ENCODE measurements around the gene FADS6. TPM values are rescaled to one million over a fixed set of nuclear protein-coding genes. Genes with fewer than 3 reads are reported as not detected.

The FADS6 gene
- total and polyA plus RNA-seq, 10 of the 15 experiments (the other 5 are each of a cell fraction or from before 2014, with no cell fraction given) = not detected

DNA sequence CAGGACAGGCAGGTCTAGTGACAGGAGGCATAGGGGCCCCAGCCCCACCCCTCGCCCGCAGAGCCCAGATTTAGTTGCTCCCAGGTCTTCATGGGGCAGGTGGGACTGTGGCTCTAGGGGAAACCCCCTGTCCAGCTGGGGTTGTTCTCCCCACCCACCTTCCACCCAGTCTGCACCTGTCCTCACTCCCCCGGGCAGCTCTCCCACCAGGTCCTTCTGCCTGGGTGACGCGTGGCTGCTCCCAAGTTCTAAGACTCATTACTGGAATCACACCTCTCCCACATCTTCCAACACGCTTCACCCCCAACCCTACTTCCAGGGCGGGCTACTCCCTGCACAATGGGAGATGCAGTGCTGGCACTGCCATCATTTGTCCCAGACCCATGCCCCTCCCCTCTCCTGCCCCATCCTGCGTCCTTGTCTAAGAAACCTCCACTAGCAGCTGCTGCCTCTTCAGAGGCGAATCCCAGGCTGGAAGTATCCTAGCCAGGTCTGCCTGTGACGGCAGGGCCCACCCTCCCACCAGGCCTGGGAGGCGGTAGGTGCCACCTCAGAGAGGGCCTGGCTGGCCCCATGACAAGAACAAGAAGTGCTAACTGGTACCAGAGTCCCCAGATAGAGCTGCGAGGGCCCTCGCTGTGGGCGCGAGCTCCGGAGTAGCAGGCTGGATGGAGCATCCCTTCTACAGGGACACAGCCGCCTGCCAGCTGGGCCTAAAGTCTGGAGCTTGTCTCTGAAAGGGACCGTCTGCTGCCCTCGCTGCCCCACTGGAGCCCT, 56.6 kb downstream of the FADS6 start:
- BruUV-seq (replicated peaks) = no TSS peak
- SMC1A ChIA-PET (ENCODE audit: uncharacterized antibody, unreplicated experiment) = no interaction called here
- no peak for FAIRE-seq
- CTCF ChIA-PET = interaction anchor here (0.9 kb wide), 1 partner anchor 46 kb away, joined by 3 read pairs; no protein-coding TSS in a partner anchor
- intact Hi-C loops (cut with micrococcal nuclease; ENCODE audit: unreplicated experiment) = no loop called here
- no peak overlapping the region for H2AFZ ChIP-seq (ENCODE audit: control insufficient read depth, low read depth, low read length)
- TF ChIP-seq SREBF1 (IDR thresholded peaks at IDR 0.05; ENCODE audit: low read length) (no peak), STAT1 (conservative IDR thresholded peaks at IDR 0.05) (no peak), CBX5 (IDR thresholded peaks at IDR 0.05; ENCODE audit: low read depth) (no peak), RELA (IDR thresholded peaks at IDR 0.05; ENCODE audit: borderline replicate concordance, partially characterized antibody) (no peak), NFXL1 (IDR thresholded peaks at IDR 0.05; ENCODE audit: borderline replicate concordance) (no peak), NFIC (IDR thresholded peaks at IDR 0.05; ENCODE audit: low read depth, low read length) (no peak), TCF7 (IDR thresholded peaks at IDR 0.05; ENCODE audit: borderline replicate concordance) (no peak), ETV6 (conservative IDR thresholded peaks at IDR 0.05 in 1 of 2, IDR thresholded peaks at IDR 0.05 in 1 of 2; ENCODE audit: borderline replicate concordance in 1 of 2, low read depth in 1 of 2) (no peak), POLR2A (IDR thresholded peaks at IDR 0.05; ENCODE audit: low read depth, low read length) (no peak), ZNF622 (IDR thresholded peaks at IDR 0.05) (no peak)
- TF ChIP-seq, protein P1, sequence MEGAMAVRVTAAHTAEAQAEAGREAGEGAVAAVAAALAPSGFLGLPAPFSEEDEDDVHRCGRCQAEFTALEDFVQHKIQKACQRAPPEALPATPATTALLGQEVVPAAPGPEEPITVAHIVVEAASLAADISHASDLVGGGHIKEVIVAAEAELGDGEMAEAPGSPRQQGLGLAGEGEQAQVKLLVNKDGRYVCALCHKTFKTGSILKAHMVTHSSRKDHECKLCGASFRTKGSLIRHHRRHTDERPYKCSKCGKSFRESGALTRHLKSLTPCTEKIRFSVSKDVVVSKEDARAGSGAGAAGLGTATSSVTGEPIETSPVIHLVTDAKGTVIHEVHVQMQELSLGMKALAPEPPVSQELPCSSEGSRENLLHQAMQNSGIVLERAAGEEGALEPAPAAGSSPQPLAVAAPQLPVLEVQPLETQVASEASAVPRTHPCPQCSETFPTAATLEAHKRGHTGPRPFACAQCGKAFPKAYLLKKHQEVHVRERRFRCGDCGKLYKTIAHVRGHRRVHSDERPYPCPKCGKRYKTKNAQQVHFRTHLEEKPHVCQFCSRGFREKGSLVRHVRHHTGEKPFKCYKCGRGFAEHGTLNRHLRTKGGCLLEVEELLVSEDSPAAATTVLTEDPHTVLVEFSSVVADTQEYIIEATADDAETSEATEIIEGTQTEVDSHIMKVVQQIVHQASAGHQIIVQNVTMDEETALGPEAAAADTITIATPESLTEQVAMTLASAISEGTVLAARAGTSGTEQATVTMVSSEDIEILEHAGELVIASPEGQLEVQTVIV (IDR thresholded peaks at IDR 0.05; ENCODE audit: borderline replicate concordance, partially characterized antibody) = no peak
- TF ChIP-seq, protein P2, sequence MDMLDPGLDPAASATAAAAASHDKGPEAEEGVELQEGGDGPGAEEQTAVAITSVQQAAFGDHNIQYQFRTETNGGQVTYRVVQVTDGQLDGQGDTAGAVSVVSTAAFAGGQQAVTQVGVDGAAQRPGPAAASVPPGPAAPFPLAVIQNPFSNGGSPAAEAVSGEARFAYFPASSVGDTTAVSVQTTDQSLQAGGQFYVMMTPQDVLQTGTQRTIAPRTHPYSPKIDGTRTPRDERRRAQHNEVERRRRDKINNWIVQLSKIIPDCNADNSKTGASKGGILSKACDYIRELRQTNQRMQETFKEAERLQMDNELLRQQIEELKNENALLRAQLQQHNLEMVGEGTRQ (IDR thresholded peaks at IDR 0.05; ENCODE audit: borderline replicate concordance, low read depth, low read length) = no peak
- no peak for ATAC-seq
- no peak overlapping the region for H3K4me3 ChIP-seq
- no peaks in the 10 kb centered on the region for H4K20me1 ChIP-seq (ENCODE audit: control insufficient read depth, insufficient read depth)
- peaks cover 0 to 3% of the 10 kb centered on the region in 2 experiments; a peak in 1 of 4 replicates for H3K36me3 ChIP-seq (ENCODE audit: control insufficient read depth in 2 of 2, insufficient read depth in 2 of 2, low read length in 1 of 2)
- POLR2A ChIA-PET = no interaction called here
- RAD21 ChIA-PET (ENCODE audit: unreplicated experiment) = no interaction called here
- H3K9ac ChIP-seq (ENCODE audit: control insufficient read depth, insufficient read depth, low read length) = no peak overlapping the region
- 94% methylated on average over 17 of the region's 19 CpGs for WGBS (ENCODE audit: insufficient coverage, insufficient replicate concordance, low lambda C conversion rate, missing lambda C conversion rate)
- in situ Hi-C loops (cut with MboI) = no loop called here
- no peaks in the 10 kb centered on the region for H3K9me3 ChIP-seq (replicated peaks; ENCODE audit: control insufficient read depth, insufficient read depth, low read length)
- H3K4me1 ChIP-seq (ENCODE audit: control insufficient read depth, insufficient read depth, low read length) = peaks cover 16% of the 10 kb centered on the region; the same call in 1 of the 2 replicates
- DNase-seq (ENCODE audit: low read depth, low spot score) = no peak
- H3K27ac ChIP-seq (ENCODE audit: control insufficient read depth, insufficient read depth) = no peak overlapping the region
- no peaks in the 10 kb centered on the region for H3K79me2 ChIP-seq (ENCODE audit: control insufficient read depth, insufficient read depth, low read length)
- no peak overlapping the region for H3K4me2 ChIP-seq (ENCODE audit: control insufficient read depth, insufficient read depth)
- no peaks in the 10 kb centered on the region for H3K27me3 ChIP-seq (replicated peaks in 1 of 2; ENCODE audit: control insufficient read depth in 2 of 2, insufficient read depth in 2 of 2, low read length in 1 of 2)

Data from GM12878 (cell line).